Activated naive CD8-positive, alpha-beta T cell (primary cell): ENCODE data around the gene LIPC.

Source experiments
- H3K27ac Mint-ChIP-seq: one replicate; pipeline ENCODE4 v1.8.0; 2021; ENCODE audit warnings: mixed read lengths
- H3K27me3 Mint-ChIP-seq: one replicate; pipeline ENCODE4 v1.8.0; 2021; ENCODE audit warnings: mixed read lengths
- H3K36me3 Mint-ChIP-seq: one replicate; pipeline ENCODE4 v1.8.0; 2021; ENCODE audit warnings: mixed read lengths
- H3K4me1 Mint-ChIP-seq: one replicate; pipeline ENCODE4 v1.8.0; 2021; ENCODE audit warnings: low read depth, mixed read lengths
- H3K4me3 Mint-ChIP-seq: one replicate; pipeline ENCODE4 v1.8.0; 2021; ENCODE audit warnings: mild to moderate bottlenecking, mixed read lengths
- H3K9me3 Mint-ChIP-seq: one replicate; pipeline ENCODE4 v1.8.0; 2021; ENCODE audit warnings: low read depth, mixed read lengths

The LIPC gene

GRCh38 chr15:58566029-58566428 is 134.2 kb downstream of the LIPC start:
- peaks cover 12% of the 10 kb centered on the region for H3K4me1 Mint-ChIP-seq
- H3K27me3 Mint-ChIP-seq = no peaks in the 10 kb centered on the region
- peaks cover 7% of the 10 kb centered on the region for H3K36me3 Mint-ChIP-seq
- no peaks in the 10 kb centered on the region for H3K9me3 Mint-ChIP-seq
- no peak overlapping the region for H3K4me3 Mint-ChIP-seq
- no peak overlapping the region for H3K27ac Mint-ChIP-seq

- Mint-ChIP-seq H3K4me1 (peaks cover 12% of the 10 kb centered on the region), H3K27me3 (no peaks in the 10 kb centered on the region), H3K36me3 (peaks cover 7% of the 10 kb centered on the region), H3K27ac (peak overlapping the region; percentile 68), H3K9me3 (no peaks in the 10 kb centered on the region), H3K4me3 (no peak overlapping the region)
Measured at GRCh38 chr15:58568157-58568571, 136.4 kb downstream of the LIPC start.

GRCh38 chr15:58569455-58569854 is 137.7 kb downstream of the LIPC start:
- Mint-ChIP-seq H3K4me3 (no peak overlapping the region), H3K36me3 (peaks cover 5% of the 10 kb centered on the region), H3K4me1 (peaks cover 12% of the 10 kb centered on the region), H3K27me3 (no peaks in the 10 kb centered on the region), H3K9me3 (no peaks in the 10 kb centered on the region), H3K27ac (no peak overlapping the region)

- H3K4me1 Mint-ChIP-seq = peaks cover 22% of the 10 kb centered on the region
- no peaks in the 10 kb centered on the region for H3K27me3 Mint-ChIP-seq
- no peaks in the 10 kb centered on the region for H3K9me3 Mint-ChIP-seq
- no peak overlapping the region for H3K27ac Mint-ChIP-seq
- no peak overlapping the region for H3K4me3 Mint-ChIP-seq
- no peaks in the 10 kb centered on the region for H3K36me3 Mint-ChIP-seq
Measured at GRCh38 chr15:58571491-58571890, 139.7 kb downstream of the LIPC start.

- peaks cover 20% of the 10 kb centered on the region for H3K4me1 Mint-ChIP-seq
- H3K36me3 Mint-ChIP-seq = no peaks in the 10 kb centered on the region
- no peak overlapping the region for H3K27ac Mint-ChIP-seq
- no peak overlapping the region for H3K4me3 Mint-ChIP-seq
- H3K9me3 Mint-ChIP-seq = no peaks in the 10 kb centered on the region
- H3K27me3 Mint-ChIP-seq = no peaks in the 10 kb centered on the region
Measured at GRCh38 chr15:58572521-58572920, 140.7 kb downstream of the LIPC start.

- Mint-ChIP-seq H3K9me3 (no peaks in the 10 kb centered on the region), H3K36me3 (no peaks in the 10 kb centered on the region)
Measured at GRCh38 chr15:58573270-58573669, 141.5 kb downstream of the LIPC start.

GRCh38 chr15:58574631-58575030 is 142.8 kb downstream of the LIPC start:
- Mint-ChIP-seq H3K4me3 (no peak overlapping the region), H3K27ac (no peak overlapping the region), H3K9me3 (no peaks in the 10 kb centered on the region), H3K27me3 (no peaks in the 10 kb centered on the region), H3K4me1 (peaks cover 10% of the 10 kb centered on the region), H3K36me3 (no peaks in the 10 kb centered on the region)

More at GRCh38 chr15:58573270-58573669, 141.5 kb downstream of the LIPC start:
- H3K4me1 Mint-ChIP-seq = peaks cover 15% of the 10 kb centered on the region
- no peak overlapping the region for H3K4me3 Mint-ChIP-seq
- no peak overlapping the region for H3K27ac Mint-ChIP-seq
- no peaks in the 10 kb centered on the region for H3K27me3 Mint-ChIP-seq

GRCh38 chr15:58575045-58575786 is 143.4 kb downstream of the LIPC start:
- Mint-ChIP-seq H3K36me3 (no peaks in the 10 kb centered on the region), H3K27me3 (no peaks in the 10 kb centered on the region)

GRCh38 chr15:58576657-58577056 is 144.9 kb downstream of the LIPC start:
- Mint-ChIP-seq H3K4me1 (peaks cover 10% of the 10 kb centered on the region), H3K9me3 (no peaks in the 10 kb centered on the region), H3K27ac (no peak overlapping the region), H3K27me3 (no peaks in the 10 kb centered on the region), H3K4me3 (no peak overlapping the region), H3K36me3 (no peaks in the 10 kb centered on the region)

More at GRCh38 chr15:58575045-58575786, 143.4 kb downstream of the LIPC start:
- Mint-ChIP-seq H3K4me3 (no peak overlapping the region), H3K27ac (peak overlapping the region; percentile 3), H3K4me1 (peaks cover 10% of the 10 kb centered on the region), H3K9me3 (no peaks in the 10 kb centered on the region)

- Mint-ChIP-seq H3K27ac (no peak overlapping the region), H3K4me1 (peaks cover 11% of the 10 kb centered on the region), H3K4me3 (no peak overlapping the region), H3K27me3 (no peaks in the 10 kb centered on the region), H3K36me3 (peaks cover 3% of the 10 kb centered on the region), H3K9me3 (no peaks in the 10 kb centered on the region)
Measured at GRCh38 chr15:58582160-58582559, 150.4 kb downstream of the LIPC start.

GRCh38 chr15:58583171-58583908 is 151.5 kb downstream of the LIPC start:
- H3K4me3 Mint-ChIP-seq = no peak overlapping the region
- H3K9me3 Mint-ChIP-seq = no peaks in the 10 kb centered on the region
- no peak overlapping the region for H3K27ac Mint-ChIP-seq
- peaks cover 11% of the 10 kb centered on the region for H3K4me1 Mint-ChIP-seq
- H3K36me3 Mint-ChIP-seq = peaks cover 3% of the 10 kb centered on the region
- H3K27me3 Mint-ChIP-seq = no peaks in the 10 kb centered on the region

GRCh38 chr15:58584789-58585461 is 153.1 kb downstream of the LIPC start:
- H3K9me3 Mint-ChIP-seq = no peaks in the 10 kb centered on the region
- H3K36me3 Mint-ChIP-seq = peaks cover 3% of the 10 kb centered on the region
- peaks cover 11% of the 10 kb centered on the region for H3K4me1 Mint-ChIP-seq
- H3K27ac Mint-ChIP-seq = no peak overlapping the region
- H3K4me3 Mint-ChIP-seq = no peak overlapping the region
- no peaks in the 10 kb centered on the region for H3K27me3 Mint-ChIP-seq

- Mint-ChIP-seq H3K27ac (no peak overlapping the region), H3K36me3 (peaks cover 3% of the 10 kb centered on the region), H3K9me3 (no peaks in the 10 kb centered on the region), H3K4me3 (no peak overlapping the region), H3K4me1 (peaks cover 14% of the 10 kb centered on the region), H3K27me3 (no peaks in the 10 kb centered on the region)
Measured at GRCh38 chr15:58585693-58586443, 154.1 kb downstream of the LIPC start.

- H3K4me3 Mint-ChIP-seq = no peak overlapping the region
- H3K27ac Mint-ChIP-seq = no peak overlapping the region
- H3K27me3 Mint-ChIP-seq = no peaks in the 10 kb centered on the region
- H3K36me3 Mint-ChIP-seq = peaks cover 10% of the 10 kb centered on the region
- no peaks in the 10 kb centered on the region for H3K9me3 Mint-ChIP-seq
- peaks cover 14% of the 10 kb centered on the region for H3K4me1 Mint-ChIP-seq
Measured at GRCh38 chr15:58587486-58587885, 155.7 kb downstream of the LIPC start.
